NCI-H2107 (cell line): ENCODE data around the gene STK17B.

Experiments
- DNase-seq: peaks from one replicate; lab custom pipeline; 2025; lab: John Stamatoyannopoulos, UW

Gene STK17B

DNA sequence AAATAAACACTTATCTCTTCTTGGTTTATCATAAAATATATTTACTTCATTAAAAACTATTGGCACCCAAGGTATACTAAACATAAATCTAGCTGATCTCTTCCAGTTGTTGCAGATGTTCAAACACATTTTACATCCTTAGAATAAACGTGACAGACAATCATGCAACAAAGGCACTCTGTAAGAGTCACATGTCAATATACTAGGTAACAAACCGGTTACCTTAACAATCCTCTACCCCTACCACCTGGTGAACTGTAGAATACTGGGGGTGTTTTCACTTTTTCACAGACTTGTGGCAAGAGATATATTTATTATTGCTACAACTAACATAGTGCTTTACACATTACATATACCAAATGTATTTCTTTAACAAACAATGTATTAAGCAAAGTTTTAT is 15.8 kb downstream of the STK17B start:
- DNase-seq, result no peak

- no peak for DNase-seq
Observed at GRCh38 chr2:196153480-196153879, 17.9 kb downstream of the STK17B start.

GRCh38 chr2:196149948-196150347 is 21.4 kb downstream of the STK17B start:
- no peak for DNase-seq

GRCh38 chr2:196148736-196149135 is 22.6 kb downstream of the STK17B start:
- no peak for DNase-seq

DNA sequence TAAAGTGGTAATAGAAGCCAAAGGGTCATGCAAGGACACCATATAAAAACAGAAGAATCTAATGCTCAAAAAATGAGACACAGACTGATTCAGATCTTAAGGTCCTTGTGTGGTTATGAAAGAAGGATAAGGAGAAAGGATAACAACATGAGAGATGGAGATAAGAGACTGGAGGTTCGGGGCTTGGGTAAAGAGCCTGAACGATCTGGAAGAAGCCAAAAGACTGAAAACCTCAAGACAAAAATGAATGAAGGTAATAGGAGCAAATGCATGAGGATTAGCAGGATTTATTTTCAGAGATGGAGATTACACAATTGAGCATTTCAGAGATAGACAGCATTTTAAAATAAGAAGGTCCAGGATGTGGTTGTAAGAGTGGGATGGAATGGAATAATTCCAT is 26.1 kb downstream of the STK17B start:
- no peak for DNase-seq

DNA sequence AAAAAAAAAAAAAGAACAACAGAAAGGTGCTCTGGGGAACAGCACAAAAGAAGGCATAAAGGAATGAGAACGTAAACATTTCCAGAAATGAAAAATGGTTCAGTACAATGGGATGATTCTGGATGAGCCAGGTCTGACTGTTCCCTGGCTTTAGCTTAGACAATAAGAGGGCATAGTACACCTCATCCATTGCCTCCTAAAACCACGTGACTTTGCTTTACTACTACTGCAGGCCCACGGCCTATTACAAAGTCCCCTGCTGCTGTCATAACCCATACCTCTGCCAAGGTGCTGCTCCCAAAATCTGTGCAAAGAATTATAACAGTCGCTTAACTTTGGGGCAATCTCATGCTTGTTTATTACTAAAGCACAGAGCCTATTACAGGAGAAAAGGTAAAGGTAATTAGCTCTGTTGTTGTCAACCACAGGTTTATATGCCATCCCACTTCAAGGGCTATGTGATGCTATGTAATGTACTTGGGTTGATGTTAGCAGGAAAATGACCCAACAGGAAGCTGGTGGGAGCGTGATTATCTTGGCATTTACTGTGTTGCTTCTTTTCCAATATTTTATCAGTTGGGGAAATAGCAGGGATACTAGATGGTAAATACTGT is 26.8 kb downstream of the STK17B start:
- no peak for DNase-seq

DNA sequence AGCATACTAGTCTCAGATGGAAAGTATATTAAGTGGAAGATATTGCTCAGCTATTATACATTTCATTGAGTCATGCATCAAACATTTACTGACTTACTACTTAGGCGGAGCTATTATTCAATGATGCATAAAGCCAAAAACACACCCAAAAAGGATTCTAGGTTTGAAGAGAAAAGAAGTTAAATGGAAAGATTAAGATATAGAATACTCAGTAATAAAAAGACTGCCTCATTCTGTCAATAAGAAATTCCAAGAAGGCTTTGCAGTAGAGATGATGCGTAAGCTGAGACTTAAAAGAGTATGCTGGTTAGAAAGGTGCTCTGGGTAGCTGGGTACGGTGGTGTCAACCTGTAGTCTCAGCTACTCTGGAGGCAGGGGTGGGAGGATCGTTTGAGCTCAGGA is 27.6 kb downstream of the STK17B start:
- DNase-seq, result no peak

GRCh38 chr2:196142825-196143224 is 28.6 kb downstream of the STK17B start:
- no peak for DNase-seq

GRCh38 chr2:196140213-196140612 is 31.2 kb downstream of the STK17B start:
- no peak for DNase-seq

DNA sequence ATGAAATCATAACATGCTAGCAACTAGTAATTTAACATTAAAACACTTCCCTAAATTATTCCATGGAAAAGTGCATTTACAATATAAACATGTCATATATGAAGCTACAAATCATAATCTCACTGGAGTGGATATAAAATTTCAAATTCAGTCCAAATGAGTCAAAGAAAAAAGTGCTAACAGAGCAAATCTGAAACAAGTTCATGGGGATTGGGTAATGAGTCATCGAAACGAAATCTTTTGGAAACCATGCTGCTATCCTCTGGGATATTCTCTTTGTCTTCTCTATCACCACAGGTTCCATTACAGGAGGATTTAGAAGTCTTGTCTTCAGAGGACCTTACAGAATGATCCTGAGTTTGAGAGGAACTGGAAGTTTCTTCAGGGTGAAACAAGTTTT is 34.1 kb downstream of the STK17B start:
- no peak for DNase-seq

DNA sequence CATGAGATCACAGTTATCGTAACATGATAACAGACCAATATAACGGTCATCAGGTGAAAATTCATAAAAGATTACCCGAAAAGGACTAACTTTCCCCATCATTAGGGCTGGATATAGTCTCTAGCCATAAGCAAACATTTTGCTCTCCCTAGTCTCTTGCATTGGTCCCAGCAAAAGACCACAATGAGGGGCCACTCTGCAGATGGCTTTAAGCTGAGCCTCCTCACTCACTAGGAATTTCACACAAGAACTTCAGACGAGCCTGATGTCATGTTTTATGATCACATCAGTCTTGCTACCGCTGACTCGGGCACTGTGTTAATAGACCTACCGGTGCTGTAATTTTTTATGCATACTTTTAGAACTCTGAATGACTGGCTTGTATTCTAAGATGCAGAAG is 35.2 kb downstream of the STK17B start:
- DNase-seq, result no peak

GRCh38 chr2:196131949-196132925 is 39.1 kb downstream of the STK17B start:
- DNase-seq, result no peak

DNA sequence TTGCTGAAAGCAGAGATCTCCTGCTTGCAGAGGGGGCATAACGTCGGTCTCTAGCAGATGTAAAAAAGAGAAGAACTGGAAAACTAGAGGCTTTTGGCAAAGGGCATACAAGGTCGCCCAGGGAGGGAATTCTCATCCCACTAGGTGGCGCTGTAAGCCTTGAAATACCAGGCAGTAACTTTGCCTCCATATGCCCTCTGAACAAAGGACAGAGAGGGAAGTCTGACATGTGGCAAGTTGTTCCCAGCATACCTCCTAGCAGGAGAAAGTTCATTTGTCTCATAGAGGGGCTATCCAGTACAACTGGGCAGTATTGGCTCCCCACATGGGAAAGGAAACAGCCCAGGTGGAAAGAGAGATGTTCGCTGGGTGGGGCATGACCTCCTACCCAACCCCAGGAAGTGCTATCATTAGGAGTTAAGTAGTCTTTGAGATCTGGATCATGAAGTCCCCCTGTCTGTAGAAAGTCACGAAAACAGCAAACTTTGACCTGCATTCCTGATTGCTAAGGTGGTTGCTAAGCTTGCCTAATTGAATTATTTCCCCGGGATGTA is 39.9 kb downstream of the STK17B start:
- no peak for DNase-seq

DNA sequence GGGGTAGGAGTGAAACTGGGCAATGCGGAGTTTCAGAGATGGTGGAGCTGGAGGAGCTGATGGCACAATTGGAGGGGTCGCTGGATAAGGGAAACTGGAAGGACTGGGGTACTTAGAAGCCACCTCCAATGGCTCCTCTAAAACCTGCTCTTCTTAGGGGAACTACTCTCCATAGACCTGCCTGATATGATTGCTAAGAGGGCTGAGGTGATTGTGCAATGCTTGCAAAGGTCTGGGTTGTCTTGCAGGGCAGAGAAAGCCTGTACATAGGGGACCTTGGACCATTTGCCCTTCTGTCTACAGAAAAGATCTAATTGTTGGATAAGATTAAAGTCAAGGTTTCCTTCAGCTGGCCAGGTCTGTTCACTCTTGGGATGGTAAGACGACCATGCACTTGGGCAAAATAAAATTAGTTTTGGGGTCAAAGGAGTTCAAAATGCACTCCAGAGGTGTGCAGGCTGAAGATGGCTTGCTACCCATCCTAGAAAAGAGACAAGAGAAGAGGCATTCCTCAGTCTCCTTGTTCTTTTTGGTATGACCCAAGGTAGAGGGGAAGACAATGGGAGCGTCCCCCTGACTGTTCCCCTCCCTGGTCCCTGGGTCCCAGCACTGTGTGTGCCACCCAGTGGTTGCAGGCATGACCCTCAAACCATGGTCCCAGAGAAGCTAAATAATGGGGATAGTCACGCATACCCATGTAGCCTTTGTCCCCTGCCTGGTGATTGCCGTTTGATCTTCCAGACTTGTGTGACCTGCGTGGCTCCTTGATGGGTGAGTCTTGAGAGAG is 41.1 kb downstream of the STK17B start:
- no peak for DNase-seq

DNA sequence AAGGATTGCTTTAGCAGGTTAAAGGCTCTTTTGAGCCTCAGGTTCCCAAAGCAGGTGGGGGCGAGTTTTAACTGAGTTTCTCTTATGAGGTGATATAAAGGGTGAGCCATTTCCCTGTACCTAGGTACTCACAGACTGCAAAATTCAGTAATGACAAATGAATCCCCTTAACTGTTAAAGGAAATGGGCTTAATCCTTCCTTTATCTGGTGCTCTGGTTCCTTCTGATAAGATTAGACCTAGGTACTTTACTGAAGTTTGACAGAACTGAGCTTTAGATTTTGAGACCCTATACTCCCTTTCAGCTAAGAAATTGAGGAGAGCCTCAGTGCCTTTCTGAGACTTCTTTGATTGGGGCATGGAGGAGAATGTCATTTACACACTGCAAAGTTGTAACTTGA is 42.6 kb downstream of the STK17B start:
- no peak for DNase-seq

DNA sequence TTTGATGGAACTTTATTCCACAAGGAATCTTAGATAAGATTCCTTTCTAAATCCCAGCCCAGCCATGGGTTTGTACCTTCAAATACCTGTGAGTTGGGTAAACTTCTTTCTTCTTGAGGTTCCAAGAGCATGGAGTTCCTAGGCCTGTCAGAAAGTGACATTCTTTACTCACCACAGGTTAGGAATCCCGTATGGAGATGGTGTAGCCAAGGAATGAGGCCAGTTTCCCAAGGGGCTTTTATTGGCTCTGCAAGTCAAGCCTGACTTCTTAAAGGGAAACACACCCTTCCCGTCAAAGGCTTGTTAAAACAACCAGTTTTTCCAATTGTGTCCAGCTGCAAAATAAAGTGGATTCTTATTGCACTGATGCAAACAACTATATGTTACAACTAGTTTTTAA is 45.8 kb downstream of the STK17B start:
- no peak for DNase-seq

DNA sequence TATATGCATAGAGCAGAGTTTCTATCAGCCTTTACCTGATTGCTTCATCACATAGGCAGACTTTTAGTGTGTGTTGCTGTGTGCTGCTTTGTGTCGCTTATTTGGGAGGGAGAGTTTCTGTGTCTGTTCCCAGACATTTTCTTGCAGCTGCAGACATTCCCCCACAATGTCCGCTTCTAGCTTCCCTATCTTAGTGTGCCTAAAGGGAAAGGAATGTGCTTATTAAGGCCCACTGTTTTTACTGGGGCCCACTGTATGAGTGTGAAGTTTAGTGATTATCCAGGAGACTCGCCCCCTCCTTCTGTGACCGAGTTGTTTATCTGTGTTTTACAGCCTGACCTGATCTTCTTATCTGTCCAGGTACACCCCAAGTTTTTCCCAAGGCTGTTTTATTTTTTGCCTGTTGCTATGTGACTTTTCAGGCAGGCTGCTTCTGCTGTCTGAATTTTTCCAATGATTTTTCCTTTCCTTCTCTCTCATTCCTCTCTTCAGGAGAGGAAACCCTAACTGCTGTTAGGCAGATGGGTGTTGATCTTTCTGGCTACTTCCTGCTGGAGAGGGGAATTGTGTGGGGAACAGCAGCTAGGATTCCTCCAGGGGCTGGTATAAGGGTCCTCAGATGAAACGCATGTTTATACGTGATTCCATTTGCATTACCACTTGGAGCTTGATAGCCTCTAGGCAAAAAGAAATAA is 47.6 kb downstream of the STK17B start:
- DNase-seq, result no peak

DNA sequence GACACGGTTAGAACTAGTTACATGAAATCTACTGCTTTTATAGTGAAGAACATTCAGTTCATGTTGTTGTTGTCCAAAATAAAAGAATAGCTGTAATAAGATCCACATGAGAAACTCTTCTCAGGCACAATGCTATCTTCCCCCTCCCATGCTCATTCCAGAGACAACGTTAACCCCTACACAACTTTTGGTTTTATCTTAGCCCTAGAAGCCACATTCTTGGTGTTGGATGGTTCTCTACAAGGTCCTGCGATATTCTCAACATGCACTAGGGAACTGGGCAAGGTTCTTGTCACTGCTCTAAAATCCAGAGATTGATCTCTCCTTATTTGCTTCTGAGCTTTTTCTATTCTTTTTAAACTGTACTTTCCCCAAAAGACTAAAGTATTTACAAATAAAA is 51.5 kb downstream of the STK17B start:
- no peak for DNase-seq

DNA sequence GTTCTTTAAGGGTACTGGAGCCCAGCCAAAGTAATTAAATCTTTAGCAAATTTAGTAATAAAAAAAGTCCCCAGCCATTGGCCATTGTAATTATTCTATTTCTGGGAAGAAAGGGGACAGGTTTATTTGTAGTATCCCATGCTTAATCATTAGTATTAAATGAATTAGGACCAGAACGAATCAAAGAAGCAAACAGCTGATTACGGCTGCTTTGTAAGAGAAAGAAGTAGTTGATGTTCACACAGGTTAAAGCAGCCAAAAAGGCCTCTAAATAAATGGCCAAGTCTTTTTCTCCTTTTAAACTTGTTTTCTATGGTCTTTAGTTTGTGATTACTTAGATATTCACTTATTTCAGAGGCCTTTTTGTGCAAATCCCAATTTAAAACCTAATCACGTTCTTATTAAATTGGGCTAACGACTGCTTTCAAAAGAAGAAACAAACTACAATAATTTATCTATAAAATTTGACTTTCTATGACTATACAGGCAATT is 54.1 kb downstream of the STK17B start:
- DNase-seq, result no peak

DNA sequence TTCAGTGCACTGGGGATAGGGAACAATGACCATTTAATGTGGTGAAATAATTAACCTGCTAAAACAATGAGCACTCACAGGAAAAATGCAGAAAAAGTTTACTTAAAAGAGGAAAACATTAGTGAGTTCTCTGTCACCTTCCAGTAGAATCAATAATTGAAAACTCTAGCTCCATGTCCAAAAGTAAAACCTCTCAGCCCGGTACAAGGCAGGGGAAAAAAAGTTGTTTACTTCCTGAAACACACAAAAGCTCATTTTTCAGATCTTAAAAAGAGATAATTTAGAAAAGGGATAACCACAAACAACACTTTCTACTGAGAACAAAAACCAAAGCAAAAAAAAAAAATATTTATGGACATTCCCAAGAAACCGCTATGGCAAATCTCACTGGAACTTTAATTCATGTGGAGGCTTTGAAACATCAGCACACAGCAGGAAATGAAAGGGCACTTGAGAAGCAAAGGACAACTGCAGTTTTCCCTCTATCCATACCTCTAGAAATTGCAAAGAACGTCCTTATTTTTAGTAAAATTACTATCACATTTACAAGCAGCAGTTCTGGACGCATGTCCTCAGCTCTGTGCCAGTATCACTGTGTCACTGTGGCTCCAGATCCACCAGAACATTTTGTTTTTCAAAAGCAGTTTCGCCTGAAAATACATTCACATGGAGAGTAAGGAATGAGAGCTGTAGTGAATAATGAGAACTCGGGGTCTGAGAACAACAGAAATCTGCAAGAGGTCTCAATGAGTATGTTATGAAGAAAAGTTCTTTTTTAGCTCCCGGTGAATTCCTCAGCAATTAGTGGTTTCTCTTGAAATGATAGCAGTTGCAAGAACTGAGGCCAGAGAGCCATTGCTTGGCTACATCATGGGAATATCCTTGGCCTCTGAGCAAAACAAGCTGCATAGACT is 58.1 kb downstream of the STK17B start:
- no peak for DNase-seq
